Left colon (tissue), 2 donors: Measurements from ENCODE around the gene TCF20. TPM values are rescaled to one million over a fixed set of nuclear protein-coding genes. Genes with fewer than 3 reads are reported as not detected.

Source experiments
- ATAC-seq: fragments of 200-7000 bp; cut with Tn5 transposase; one replicate; pipeline ENCODE4 v1.9.1; 2020; ENCODE audit warnings: mild to moderate bottlenecking, moderate library complexity
- DNase-seq, 2 donors: peaks; one replicate each; pipeline ENCODE4 v3.0.0-alpha.2; 2020
- intact Hi-C, 2 donors: fragments of 100-400 bp; cut with DNase I in 1 of 2; cut with micrococcal nuclease in 1 of 2; formaldehyde crosslinking; loops; one replicate each; pipeline versions ENCODE4 v1.11.2 to v1.14.0; 2022; cut with DNase I, micrococcal nuclease
- total RNA-seq, 2 donors: library from RNA; stranded (reverse); fragmentation: NEBNext Ultra II Directional; extraction: Animal tissue kit (Norgen Biotek cat#: 25700); gene quantifications; one replicate each; pipeline ENCODE4 v1.2.1, GENCODE V29; 2021
- donor health status: DM: no; HTN: no; CAD: no.
- donor health status: DM: yes; HTN: yes; CAD: no.

TCF20 gene
- total RNA-seq, 2 donors from 2014 or later, result 49.4 to 54.9 TPM

GRCh38 chr22:42303396-42304323 lies 33.2 kb upstream of the TCF20 start:
- intact Hi-C loops, result no loop called here
- no peak for DNase-seq
- peak; percentile 50 for ATAC-seq

- ATAC-seq, result peak; percentile 1
- intact Hi-C loops, result no loop called here
- DNase-seq, result no peak
Observed at GRCh38 chr22:42301742-42302102, 31.3 kb upstream of the TCF20 start.

- ATAC-seq (peak; percentile 27), DNase-seq (peak in 1 of 2 donors; percentile 52)
- intact Hi-C loops, result no loop called here
Observed at GRCh38 chr22:42301077-42301741, 30.8 kb upstream of the TCF20 start.

- ATAC-seq (peak; percentile 75), DNase-seq (peak in 1 of 2 donors; percentile 86)
Observed at GRCh38 chr22:42300259-42301076, 30.0 kb upstream of the TCF20 start.

GRCh38 chr22:42299586-42300258 lies 29.3 kb upstream of the TCF20 start:
- intact Hi-C loops, result no loop called here
- ATAC-seq, result no peak
- DNase-seq, result peak in 1 of 2 donors; percentile 60

More at GRCh38 chr22:42300259-42301076, 30.0 kb upstream of the TCF20 start:
- intact Hi-C loops, result no loop called here

- intact Hi-C loops, result no loop called here
- DNase-seq, result no peak
- no peak for ATAC-seq
Observed at GRCh38 chr22:42298746-42299145, 28.3 kb upstream of the TCF20 start.

GRCh38 chr22:42297778-42298177 lies 27.3 kb upstream of the TCF20 start:
- intact Hi-C loops, result no loop called here
- DNase-seq (no peak), ATAC-seq (no peak)

- no peak for ATAC-seq
- intact Hi-C loops, result no loop called here
- DNase-seq, result no peak
Observed at GRCh38 chr22:42296883-42297282, 26.4 kb upstream of the TCF20 start.

- DNase-seq, result peak in 1 of 2 donors; percentile 60
Observed at GRCh38 chr22:42296381-42296853, 26.0 kb upstream of the TCF20 start.

GRCh38 chr22:42294034-42294985 lies 23.9 kb upstream of the TCF20 start:
- ATAC-seq (peak; percentile 71), DNase-seq (peak in 1 of 2 donors; percentile 77)
- intact Hi-C loops, result no loop called here

More at GRCh38 chr22:42296381-42296853, 26.0 kb upstream of the TCF20 start:
- ATAC-seq, result no peak
- intact Hi-C loops, result no loop called here

GRCh38 chr22:42292732-42293520 lies 22.5 kb upstream of the TCF20 start:
- peak; percentile 38 to 71 for DNase-seq
- intact Hi-C loops, result no loop called here
- peak; percentile 73 for ATAC-seq

- intact Hi-C loops, result no loop called here
- DNase-seq (no peak), ATAC-seq (no peak)
Observed at GRCh38 chr22:42291287-42291686, 20.8 kb upstream of the TCF20 start.

GRCh38 chr22:42289671-42290541 lies 19.5 kb upstream of the TCF20 start:
- ATAC-seq, result no peak
- DNase-seq, result no peak
- intact Hi-C loops, result no loop called here

- intact Hi-C loops, result no loop called here
- ATAC-seq, result no peak
- DNase-seq, result no peak
Observed at GRCh38 chr22:42288791-42289190, 18.3 kb upstream of the TCF20 start.

GRCh38 chr22:42287174-42287890 lies 16.9 kb upstream of the TCF20 start:
- intact Hi-C loops, result no loop called here
- no peak for DNase-seq
- no peak for ATAC-seq
